ENCODE data around the gene ZNF846.

DNA sequence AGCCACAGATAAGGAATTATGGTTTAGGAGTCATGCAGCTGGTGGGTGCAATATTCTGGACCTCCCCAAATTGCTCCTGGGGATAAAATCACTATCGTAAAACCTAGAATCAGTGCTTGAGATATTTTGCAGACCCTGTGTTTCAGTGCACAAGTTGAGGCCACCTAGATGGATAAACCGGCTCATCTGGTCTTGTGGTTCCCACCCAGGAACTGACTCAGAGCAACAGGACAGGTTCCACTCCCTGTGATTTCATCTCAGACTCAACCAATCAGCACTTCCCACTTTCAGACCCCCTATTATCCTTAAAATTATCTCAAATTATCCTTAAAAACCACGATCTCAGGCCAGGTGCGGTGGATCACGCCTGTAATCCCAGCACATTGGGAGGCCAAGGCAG, 29.3 kb upstream of the ZNF846 start:
- TF ChIP-seq, protein P1, sequence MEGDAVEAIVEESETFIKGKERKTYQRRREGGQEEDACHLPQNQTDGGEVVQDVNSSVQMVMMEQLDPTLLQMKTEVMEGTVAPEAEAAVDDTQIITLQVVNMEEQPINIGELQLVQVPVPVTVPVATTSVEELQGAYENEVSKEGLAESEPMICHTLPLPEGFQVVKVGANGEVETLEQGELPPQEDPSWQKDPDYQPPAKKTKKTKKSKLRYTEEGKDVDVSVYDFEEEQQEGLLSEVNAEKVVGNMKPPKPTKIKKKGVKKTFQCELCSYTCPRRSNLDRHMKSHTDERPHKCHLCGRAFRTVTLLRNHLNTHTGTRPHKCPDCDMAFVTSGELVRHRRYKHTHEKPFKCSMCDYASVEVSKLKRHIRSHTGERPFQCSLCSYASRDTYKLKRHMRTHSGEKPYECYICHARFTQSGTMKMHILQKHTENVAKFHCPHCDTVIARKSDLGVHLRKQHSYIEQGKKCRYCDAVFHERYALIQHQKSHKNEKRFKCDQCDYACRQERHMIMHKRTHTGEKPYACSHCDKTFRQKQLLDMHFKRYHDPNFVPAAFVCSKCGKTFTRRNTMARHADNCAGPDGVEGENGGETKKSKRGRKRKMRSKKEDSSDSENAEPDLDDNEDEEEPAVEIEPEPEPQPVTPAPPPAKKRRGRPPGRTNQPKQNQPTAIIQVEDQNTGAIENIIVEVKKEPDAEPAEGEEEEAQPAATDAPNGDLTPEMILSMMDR (IDR thresholded peaks at IDR 0.05; ENCODE audit: borderline replicate concordance, extremely low read depth, low read length, poor library complexity, severe bottlenecking) = no peak
- no peak for TF ChIP-seq EZH2 (IDR thresholded peaks at IDR 0.05; ENCODE audit: borderline replicate concordance, low read depth, low read length, severe bottlenecking)

Data from DND-41 (cell line).